ENCODE measurements around the gene FAT1.

The FAT1 gene

DNA sequence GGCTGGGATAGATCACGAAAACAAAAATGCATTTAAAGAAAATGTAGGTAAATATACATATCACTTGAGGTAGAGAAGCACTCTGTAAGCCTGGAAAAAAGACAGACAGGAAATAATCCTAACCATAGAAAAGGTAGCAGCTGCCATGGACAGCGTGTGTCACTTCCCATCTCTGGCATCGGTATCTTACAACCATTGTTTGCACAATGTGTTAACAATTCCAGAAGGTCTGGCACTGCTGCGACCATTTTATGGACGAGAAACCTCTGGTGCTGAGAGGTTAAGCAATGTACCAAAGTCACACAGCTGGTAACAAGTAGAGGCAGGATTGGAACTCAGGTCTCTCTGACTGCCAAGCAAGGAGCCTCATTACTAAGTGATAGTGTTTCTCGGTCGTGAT is 166.6 kb downstream of the FAT1 start:
- no peak for DNase-seq

GRCh38 chr4:186554914-186555827 is 168.5 kb downstream of the FAT1 start, which contains the start of gene MTNR1A:
Gene MTNR1A (minus strand): TSS chr4:186555567. CDS start chr4:186555365, 202 bp downstream.
- DNase-seq: no peak

DNA sequence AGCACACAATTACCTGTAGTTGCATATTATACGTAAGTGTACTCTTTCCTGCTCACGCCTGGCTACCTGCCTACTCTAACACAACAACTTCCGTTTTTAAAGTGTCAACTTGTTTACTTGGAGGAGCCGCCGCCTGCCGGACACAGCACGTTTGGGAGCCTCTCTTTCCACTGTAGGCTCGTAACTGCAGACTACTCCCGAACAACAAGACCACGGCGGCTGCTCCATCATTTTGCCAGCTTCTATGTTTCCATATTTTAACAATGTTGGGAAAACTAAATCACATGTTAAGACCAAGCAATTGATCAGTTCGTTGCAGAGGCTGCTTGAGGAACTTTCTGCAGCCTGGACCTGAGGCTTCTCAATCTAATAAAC is 169.1 kb downstream of the FAT1 start:
- no peak for DNase-seq

- no peak for DNase-seq
These were observed 169.9 kb downstream of the FAT1 start for GRCh38 chr4:186553717-186554116.

GRCh38 chr4:186551849-186552248 is 171.8 kb downstream of the FAT1 start:
- DNase-seq: no peak

- no peak for DNase-seq
These were observed 178.2 kb downstream of the FAT1 start for GRCh38 chr4:186545436-186545835.

- no peak for DNase-seq
These were observed 180.4 kb downstream of the FAT1 start for GRCh38 chr4:186543206-186543605.

DNA sequence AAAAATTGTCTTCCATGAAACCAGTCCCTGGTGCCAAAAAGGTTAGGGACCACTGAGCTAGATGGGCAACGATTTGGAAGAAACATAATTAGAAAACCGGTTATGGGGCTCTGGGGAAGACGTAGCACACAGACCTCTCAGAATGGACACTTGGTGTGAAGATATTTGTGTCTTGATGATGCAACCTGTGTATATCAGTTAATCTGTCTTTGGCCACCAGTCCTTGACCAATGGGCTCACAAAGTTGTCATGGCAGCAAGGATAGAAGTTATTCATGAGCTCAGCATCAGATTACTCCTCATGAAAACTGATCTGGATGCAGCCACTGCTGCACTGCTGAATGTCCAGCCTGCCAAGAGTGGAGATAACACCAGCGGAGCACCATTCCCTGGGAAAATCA is 181.9 kb downstream of the FAT1 start:
- no peak for DNase-seq

GRCh38 chr4:186537843-186538521 is 185.7 kb downstream of the FAT1 start:
- no peak for DNase-seq
